ENCODE data around the gene TPST2.

GRCh38 chr22:26494506-26494905 lies 95.4 kb downstream of the TPST2 start:
- no peak for TF ChIP-seq POLR2AphosphoS5 (IDR thresholded peaks at IDR 0.05; ENCODE audit: low read depth, low read length)
- no peak for TF ChIP-seq POLR2A (IDR thresholded peaks at IDR 0.05; ENCODE audit: low read depth, low read length)
- TF ChIP-seq SPI1 (IDR thresholded peaks at IDR 0.05; ENCODE audit: low read depth, low read length): no peak
